GM18861 (cell line): ENCODE measurements around the gene LRBA.
"Not testable (repeated sequence)": the region's sequence is repeated elsewhere in the genome, so short reads cannot be mapped to it uniquely, and the experiment has no call there.

ENCODE experiments used
- ATAC-seq: cut with Tn5 transposase; IDR thresholded peaks from one replicate; pipeline ENCODE4 v1.9.1; 2021; ENCODE audit not compliant: unreplicated experiment

The LRBA gene

GRCh38 chr4:151015459-151016347, 619 bp upstream of the LRBA start:
- peak; percentile 71 for ATAC-seq

GRCh38 chr4:151013944-151014343, 1.1 kb downstream of the LRBA start:
- no peak for ATAC-seq

- ATAC-seq = no peak
Measured at GRCh38 chr4:151013491-151013890, 1.6 kb downstream of the LRBA start.

- no peak for ATAC-seq
Measured at GRCh38 chr4:151012820-151013219, 2.3 kb downstream of the LRBA start.

- ATAC-seq = no peak
Measured at GRCh38 chr4:151012376-151012775, 2.7 kb downstream of the LRBA start.

- ATAC-seq = no peak
Measured at GRCh38 chr4:151004222-151004621, 10.9 kb downstream of the LRBA start.

- ATAC-seq = no peak
Measured at GRCh38 chr4:151000747-151001429, 14.2 kb downstream of the LRBA start.

- no peak for ATAC-seq
Measured at GRCh38 chr4:150999086-150999485, 16.0 kb downstream of the LRBA start.

- no peak for ATAC-seq
Measured at GRCh38 chr4:150997141-150997540, 17.9 kb downstream of the LRBA start.

GRCh38 chr4:150994721-150995120, 20.4 kb downstream of the LRBA start:
- ATAC-seq = no peak

GRCh38 chr4:150993577-150993976, 21.5 kb downstream of the LRBA start:
- ATAC-seq = not testable (repeated sequence)

GRCh38 chr4:150990993-150991392, 24.1 kb downstream of the LRBA start:
- ATAC-seq = no peak

- no peak for ATAC-seq
Measured at GRCh38 chr4:150990250-150990649, 24.8 kb downstream of the LRBA start.

- ATAC-seq = no peak
Measured at GRCh38 chr4:150988238-150988637, 26.8 kb downstream of the LRBA start.

- ATAC-seq = no peak
Measured at GRCh38 chr4:150987204-150987603, 27.9 kb downstream of the LRBA start.

- ATAC-seq = peak; percentile 49
Measured at GRCh38 chr4:150986085-150986484, 29.0 kb downstream of the LRBA start.

GRCh38 chr4:150983851-150984250, 31.2 kb downstream of the LRBA start:
- ATAC-seq = no peak

GRCh38 chr4:150982557-150983233, 32.4 kb downstream of the LRBA start:
- no peak for ATAC-seq

- no peak for ATAC-seq
Measured at GRCh38 chr4:150978738-150979575, 36.1 kb downstream of the LRBA start.

GRCh38 chr4:150976478-150977118, 38.5 kb downstream of the LRBA start:
- ATAC-seq = no peak
